ENCODE data around the gene PLEKHM3. TPM values are rescaled to one million over a fixed set of nuclear protein-coding genes. Genes with fewer than 3 reads are reported as not detected.

Gene PLEKHM3
- total and polyA plus RNA-seq, 2 of the 13 experiments (the other 11 are each of a cell fraction or from before 2014, with no cell fraction given): 4.5 to 4.7 TPM

GRCh38 chr2:208033701-208034502, 8.6 kb upstream of the PLEKHM3 start (continued):
- TF ChIP-seq ZNF75D (CRISPR knock-in tag; IDR thresholded peaks at IDR 0.05; ENCODE audit: borderline replicate concordance) (no peak), SMAD9 (CRISPR knock-in tag; IDR thresholded peaks at IDR 0.05) (no peak), NR2F1 (CRISPR knock-in tag; IDR thresholded peaks at IDR 0.05) (no peak), RORA (CRISPR knock-in tag; IDR thresholded peaks at IDR 0.05) (no peak), PBX2 (CRISPR knock-in tag; IDR thresholded peaks at IDR 0.05) (no peak), HMGA1 (CRISPR knock-in tag; conservative IDR thresholded peaks at IDR 0.05) (no peak), GTF2F1 (IDR thresholded peaks at IDR 0.05; ENCODE audit: low read length) (no peak), ZNF660 (CRISPR knock-in tag; IDR thresholded peaks at IDR 0.05; ENCODE audit: borderline replicate concordance, low read depth) (no peak), PPARG (CRISPR knock-in tag; conservative IDR thresholded peaks at IDR 0.05) (no peak), RXRA (CRISPR knock-in tag; IDR thresholded peaks at IDR 0.05) (no peak), ZNF747 (CRISPR knock-in tag; IDR thresholded peaks at IDR 0.05; ENCODE audit: borderline replicate concordance) (no peak), POLR2AphosphoS5 (IDR thresholded peaks at IDR 0.05; ENCODE audit: low read depth, low read length) (no peak), ZBTB10 (CRISPR knock-in tag; IDR thresholded peaks at IDR 0.05; ENCODE audit: borderline replicate concordance) (no peak), SKI (IDR thresholded peaks at IDR 0.05; ENCODE audit: partially characterized antibody) (no peak), ZNF580 (CRISPR knock-in tag; IDR thresholded peaks at IDR 0.05; ENCODE audit: borderline replicate concordance, low read depth) (peak; percentile 55; the same call in 1 of the 2 replicates), KAT8 (CRISPR knock-in tag; IDR thresholded peaks at IDR 0.05) (peak; percentile 30; the same call in 1 of the 2 replicates), HMG20B (CRISPR knock-in tag; conservative IDR thresholded peaks at IDR 0.05) (no peak), ZFP91 (CRISPR knock-in tag; IDR thresholded peaks at IDR 0.05; ENCODE audit: borderline replicate concordance) (no peak), ZNF18 (CRISPR knock-in tag; IDR thresholded peaks at IDR 0.05; ENCODE audit: insufficient replicate concordance) (no peak), FOXM1 (CRISPR knock-in tag; IDR thresholded peaks at IDR 0.05) (no peak), SMARCC2 (IDR thresholded peaks at IDR 0.05) (no peak), HHEX (CRISPR knock-in tag; IDR thresholded peaks at IDR 0.05) (no peak)

Data from HepG2 (cell line).